Measurements from ENCODE around the gene STK32C.

- TF ChIP-seq EZH2 (IDR thresholded peaks at IDR 0.05) (no peak), POLR2AphosphoS5 (IDR thresholded peaks at IDR 0.05; ENCODE audit: borderline replicate concordance, low read depth, low read length) (no peak)
Measured at GRCh38 chr10:132175907-132176581, 131.7 kb downstream of the STK32C start.

All from SK-N-MC (cell line).